NOMO-1 treated with DMSO at 0.1 percent for 48 hours (cell line): ENCODE measurements around the gene HGD.
A peak's percentile ranks its signal among the peaks of the same experiment; 100 is the strongest.
"Not testable (repeated sequence)": the region's sequence is repeated elsewhere in the genome, so short reads cannot be mapped to it uniquely, and the experiment has no call there.

Experiments used
- DNase-seq: peaks from one replicate; lab custom pipeline; 2025; ENCODE audit not compliant: unreplicated experiment; lab: John Stamatoyannopoulos, UW

Gene HGD, protein sequence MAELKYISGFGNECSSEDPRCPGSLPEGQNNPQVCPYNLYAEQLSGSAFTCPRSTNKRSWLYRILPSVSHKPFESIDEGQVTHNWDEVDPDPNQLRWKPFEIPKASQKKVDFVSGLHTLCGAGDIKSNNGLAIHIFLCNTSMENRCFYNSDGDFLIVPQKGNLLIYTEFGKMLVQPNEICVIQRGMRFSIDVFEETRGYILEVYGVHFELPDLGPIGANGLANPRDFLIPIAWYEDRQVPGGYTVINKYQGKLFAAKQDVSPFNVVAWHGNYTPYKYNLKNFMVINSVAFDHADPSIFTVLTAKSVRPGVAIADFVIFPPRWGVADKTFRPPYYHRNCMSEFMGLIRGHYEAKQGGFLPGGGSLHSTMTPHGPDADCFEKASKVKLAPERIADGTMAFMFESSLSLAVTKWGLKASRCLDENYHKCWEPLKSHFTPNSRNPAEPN

DNA sequence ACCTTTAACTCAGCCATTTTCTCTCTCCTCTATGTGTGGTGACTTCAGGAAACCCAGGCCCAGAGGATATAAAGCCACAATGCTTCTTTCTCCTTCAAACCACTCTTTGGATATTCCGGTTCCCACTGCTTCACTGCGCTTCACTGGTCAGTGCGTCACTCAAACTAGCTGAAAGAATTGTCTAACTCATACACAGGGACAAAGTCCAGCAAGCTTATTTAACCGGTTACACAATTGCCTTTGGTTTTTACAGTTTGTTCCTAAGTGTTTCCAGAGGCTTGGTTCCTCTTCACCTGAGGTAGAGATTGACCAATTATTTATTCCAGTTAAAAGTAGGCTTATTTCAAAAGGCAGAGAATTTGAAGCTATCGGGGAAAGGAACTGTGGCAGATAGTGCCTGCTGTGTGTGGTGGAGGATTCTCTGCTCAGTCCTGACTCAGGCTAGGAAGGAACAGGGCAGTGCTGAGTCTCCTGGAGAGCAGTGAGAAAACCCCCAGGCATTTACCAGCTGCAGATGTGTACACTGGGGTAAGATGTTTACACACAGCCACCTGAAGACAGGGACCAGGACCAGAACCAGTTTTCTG is at the start of gene HGD:
HGD (minus strand) TSS at position 145 of the 587 bp plus-strand sequence; CDS start at position 17, 128 bp downstream.
- peak; percentile 68 for DNase-seq

DNA sequence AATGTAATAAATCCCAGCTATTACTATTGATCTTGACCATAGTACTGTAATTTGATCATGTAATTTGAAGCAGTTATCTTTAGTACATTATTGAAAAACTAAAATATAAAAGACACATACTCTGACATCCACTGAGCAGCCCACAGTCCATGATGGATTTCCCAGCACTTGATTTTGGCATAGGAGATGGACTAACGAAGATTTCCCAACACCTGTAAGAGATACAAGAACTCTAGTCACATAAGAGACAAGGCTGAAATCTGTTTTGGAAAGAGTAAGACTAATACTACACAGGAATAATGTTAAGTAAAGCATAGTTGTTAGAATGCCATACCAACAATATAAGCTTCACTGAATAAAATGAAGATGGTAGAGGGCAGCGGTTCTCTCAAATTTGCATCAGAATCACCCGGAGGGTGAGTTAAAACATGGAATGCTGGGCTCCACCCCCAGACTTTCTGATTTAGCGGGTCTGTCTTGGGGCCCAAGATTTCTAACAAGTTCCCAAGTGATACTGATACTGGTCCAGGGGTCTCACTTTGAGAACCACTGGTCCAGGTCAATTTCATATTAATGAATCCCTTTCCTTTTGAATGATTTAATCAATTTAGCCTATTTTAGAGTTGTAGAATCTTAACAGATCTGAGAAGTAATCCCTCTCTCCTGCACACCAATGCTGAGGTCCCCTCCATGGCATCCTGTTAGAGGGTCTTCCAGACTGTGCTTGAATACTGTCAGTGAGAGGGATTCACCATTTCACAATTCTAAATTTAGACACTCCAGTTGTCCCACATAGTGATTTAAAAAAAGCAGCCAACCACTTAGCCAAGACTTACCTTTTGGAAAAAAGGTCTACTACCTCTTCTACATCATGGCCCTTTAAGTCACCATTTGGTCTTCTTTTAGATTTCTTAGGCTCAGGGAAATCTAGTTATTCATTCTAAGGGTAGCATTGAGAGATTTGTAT is 48.8 kb upstream of the HGD start:
- no peak for DNase-seq

DNA sequence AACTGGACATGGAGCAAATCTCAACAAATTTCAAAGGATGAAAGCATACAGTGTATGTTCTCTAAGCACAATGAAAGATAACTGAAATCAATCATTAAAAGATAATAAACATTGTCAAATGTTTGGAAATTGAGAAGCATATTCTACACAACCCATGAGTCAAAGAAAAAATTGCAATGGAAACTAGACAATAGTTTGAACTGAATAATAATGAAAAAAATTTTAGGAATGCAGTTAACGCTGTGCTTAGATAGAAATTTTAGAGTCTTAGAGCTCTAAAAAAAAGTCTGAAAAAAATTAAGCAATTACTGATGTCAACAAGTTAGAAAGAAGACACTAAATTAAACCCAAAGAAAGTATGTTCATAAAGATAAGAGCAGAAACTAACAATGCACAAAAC is 44.8 kb upstream of the HGD start:
- no peak for DNase-seq

DNA sequence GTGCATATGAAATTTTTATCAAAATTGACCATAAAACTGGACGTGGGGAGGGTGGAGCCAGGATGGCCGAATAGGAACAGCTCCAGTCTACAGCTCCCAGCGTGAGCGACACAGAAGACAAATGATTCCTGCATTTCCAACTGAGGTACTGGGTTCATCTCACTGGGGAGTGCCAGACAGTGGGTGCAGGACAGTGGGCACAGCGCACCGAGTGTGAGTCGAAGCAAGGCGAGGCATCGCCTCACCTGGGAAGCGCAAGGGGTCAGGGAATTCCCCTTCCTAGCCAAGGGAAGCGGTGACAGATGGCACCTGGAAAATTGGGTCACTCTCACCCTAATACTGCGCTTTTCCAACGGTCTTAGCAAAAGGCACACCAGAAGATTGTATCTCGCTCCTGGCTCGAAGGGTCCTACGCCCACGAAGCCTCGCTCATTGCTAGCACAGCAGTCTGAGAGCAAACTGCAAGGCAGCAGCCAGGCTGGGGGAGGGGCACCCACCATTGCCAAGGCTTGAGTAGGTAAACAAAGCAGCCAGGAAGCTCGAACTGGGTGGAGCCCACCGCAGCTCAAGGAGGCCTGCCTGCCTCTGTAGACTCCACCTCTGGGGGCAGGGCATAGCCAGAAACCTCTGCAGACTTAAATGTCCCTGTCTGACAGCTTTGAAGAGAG is 37.3 kb upstream of the HGD start:
- not testable (repeated sequence) for DNase-seq

DNA sequence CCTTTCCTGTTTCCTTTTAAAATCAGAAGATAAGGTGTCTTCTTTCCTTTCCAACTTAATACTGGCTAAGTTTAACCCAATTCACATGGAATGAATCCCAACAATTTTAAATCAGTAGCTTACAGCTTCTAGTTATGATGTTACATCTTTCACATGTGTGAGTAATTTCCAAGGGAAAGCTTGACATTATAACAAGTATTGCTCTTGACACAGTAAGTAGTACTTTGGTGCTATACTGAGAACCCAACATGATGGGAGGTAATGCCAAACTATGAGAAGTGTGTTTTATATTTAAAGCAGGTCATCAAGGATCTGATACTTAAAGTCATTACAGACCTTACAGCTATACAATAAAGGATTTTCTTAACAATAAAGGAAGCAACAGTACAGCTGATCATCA is 31.2 kb upstream of the HGD start:
- no peak for DNase-seq

DNA sequence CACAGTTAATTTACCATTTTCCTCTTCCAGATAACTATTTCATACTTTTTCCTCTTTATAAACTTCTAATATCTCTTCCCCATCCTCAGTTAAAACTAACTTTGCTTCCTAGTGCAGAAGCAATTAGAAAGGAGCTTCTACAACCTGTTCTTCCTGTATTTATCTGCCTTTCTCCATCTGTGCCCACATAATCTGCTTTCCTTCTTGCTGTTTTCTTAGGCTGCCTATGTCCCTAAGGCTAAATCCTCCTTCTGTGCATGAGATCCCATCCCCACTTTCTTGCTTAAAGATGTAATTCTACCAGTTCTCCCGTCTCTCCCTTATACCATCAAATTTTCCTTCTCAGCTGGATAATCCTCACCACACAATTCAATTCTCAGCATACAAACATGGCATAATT is 28.3 kb upstream of the HGD start:
- DNase-seq, result no peak

DNA sequence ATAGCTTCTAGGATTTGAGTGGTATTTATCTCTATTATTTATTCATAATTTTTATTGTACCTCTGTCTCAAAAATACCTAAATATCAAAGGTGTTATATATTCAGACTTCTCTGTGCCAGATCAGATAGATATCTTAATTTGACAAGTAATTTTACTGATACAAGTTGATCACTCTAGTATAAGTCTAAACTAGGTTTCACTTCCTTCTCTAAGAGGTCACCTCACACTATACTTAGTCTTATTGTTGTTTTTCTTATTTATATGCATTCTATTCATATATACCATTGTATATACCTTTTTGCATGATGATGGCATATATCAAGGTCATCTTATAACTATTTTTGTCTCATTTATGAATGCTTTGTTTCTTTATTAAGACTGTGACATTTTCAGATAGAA is 26.4 kb upstream of the HGD start:
- no peak for DNase-seq

DNA sequence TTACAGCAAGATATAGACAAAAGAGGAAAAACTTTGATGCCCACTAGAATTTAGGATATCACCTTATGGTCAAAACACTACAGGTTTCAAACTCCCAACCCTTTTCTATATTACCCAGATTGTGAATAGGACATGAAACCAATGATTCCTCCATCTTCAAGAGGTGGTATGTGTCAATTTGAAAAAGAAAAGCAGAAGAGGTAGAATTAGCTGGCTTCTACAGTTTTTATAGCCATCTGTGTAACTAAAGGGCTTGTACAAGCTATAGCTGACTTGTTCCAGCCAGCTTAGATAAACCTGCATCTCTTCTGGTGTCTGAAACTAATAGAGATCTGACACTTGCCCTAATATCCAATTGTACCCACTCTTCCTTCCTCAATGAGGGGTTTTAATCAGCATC is 24.9 kb upstream of the HGD start:
- no peak for DNase-seq

DNA sequence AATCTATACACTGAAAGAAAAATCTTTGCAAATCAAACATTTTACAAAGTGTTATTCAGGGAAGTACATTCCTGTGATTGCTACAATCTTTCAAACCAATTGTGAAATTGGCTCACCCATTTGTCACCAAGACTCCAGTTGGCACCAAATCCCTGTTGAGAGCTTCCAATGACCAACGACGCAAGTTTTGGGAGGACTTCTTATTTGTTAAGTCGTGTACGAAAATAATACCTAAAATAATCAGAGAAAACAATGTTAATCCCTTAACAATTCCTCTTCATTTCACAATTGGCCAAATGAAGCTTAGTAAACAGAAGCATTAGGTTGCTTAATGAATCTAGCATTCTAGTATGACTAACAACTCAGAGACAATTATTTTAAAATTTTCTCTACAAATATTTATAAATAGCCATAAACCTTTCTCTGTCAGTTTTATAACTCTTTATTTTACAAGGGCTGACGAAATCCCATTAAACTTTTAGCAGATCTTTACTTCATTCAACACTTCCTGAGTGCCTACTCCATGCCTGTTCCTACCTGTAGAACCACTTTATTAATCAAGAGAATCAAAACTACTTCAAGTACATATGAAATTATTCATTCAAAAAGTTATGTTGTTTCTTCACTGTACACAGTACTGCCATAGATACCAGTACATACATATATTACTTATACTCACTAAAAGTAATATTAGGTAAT is 24.0 kb upstream of the HGD start:
- no peak for DNase-seq

DNA sequence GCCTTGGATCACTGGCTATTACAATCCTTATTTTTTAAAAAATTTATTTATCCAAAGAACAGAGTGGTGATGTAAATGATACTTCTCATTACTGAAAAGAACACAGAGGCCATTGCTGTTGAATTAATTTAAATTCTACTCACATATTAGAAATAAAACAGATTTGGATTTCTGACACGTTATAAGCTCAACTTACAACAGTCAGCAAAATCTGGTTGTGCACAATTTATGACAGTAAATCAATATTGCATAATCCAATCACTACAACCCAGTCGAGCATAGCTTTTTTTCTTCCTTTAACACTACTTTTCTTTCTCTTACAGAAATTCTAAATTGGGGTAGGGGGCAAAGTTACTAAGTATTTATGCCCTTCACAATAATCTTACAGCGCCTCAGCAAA is 17.3 kb upstream of the HGD start:
- no peak for DNase-seq

DNA sequence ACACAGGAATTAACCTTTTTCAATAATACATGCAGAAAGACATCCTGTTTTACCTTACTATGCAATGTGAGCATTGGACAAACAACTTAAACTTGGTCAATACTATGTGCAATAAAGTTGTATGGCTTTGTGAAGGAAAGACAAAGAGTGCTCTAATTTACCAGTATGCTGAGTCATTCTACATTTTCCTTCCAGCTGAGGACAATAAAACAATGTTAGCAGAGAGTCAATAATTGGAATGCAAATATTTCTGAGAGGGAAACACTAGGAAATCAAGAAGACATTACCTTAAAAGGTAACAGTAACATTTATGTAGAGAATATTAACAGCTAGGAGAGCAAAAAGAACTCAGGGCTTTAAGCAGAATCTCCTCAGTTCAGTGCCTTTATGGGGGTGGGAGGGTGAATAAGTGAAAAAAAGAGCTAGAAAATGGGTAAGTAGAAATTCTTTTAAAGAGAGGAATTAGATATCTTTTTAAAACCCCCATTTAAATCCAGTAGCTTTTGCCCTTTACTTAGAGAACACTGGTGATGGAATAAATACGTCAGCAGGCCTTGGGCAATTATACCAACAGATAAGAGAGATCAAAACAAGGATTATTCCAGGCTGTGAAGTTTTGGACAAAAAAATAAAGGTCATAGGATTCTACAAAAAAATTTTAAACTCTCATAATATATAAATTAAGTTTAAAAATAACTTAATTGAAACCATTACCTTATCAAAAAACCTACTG is 11.6 kb upstream of the HGD start:
- no peak for DNase-seq

DNA sequence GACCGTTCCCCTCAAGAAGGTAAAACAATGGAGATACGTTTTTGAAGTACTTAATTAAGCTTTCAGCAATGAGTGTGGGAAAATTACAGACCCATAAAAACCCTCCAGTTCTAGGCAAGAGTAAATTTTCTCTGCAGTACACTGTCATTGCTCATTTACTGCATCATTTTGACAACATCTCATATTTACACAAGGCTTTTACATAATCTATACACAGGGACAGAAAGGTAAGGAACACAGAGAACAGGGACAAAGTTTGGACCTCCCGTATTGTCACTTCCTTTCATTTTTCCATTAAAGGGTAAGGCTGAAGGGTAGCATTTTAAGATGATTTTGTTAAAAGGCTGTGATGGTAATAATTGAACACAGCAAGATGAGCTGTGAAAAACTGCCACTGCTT is 7.4 kb upstream of the HGD start:
- no peak for DNase-seq

DNA sequence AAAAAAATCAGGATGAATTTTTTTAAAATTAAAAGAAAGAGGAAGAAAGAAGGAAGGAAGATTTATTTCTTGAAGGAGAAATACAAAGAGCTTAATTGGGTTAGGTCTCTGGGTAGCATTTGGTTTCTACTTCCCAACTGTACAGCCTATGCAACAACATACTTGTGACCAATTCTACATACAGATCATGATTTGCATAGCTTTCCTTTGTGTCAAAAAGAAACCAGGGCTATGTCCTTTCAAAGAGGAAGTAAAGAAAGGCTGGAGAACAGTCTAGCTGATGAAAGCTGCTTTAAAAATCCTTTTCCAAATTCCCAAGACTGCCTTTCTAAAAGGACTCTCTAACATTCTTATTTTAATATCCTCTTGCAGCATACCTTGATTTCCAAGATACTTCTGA is 6.1 kb upstream of the HGD start:
- peak; percentile 38 for DNase-seq

DNA sequence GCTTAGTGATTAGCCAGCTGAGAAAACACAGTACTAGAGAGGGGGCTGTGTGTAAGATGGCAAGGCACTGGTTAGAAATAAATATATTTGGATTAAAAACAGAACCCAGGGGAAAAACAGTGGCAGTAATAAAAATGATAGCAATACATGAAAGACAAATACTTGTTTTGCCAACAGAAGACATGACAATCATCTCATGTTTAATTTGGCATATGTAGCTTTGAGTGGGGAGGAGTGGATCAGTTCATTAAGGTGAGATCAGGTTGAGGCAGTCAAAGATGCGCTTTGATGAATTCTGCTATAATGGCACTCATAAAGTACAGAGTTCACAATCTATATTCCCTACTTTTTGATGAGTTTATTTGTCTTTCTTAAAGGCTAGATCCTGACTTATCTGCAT is 3.4 kb upstream of the HGD start:
- DNase-seq, result no peak

DNA sequence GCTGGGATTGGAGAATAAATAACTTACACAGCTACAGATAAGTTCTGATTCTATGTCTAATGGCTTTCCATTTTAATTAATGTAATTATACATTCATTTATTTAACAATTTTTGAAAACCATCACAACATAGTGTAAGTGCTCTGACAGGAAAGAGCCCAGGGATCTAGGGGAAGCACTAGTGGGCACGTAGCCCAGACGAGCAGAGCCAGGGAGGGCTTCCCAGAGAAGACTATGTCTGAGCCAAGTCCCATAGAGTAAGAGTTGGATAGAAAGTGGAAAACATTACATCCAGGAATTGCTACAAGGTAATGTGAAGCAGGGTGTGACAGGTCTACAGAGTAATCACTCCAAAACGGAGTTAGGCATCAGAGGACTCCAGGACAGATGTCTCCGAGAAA is 2.9 kb upstream of the HGD start:
- DNase-seq, result no peak

DNA sequence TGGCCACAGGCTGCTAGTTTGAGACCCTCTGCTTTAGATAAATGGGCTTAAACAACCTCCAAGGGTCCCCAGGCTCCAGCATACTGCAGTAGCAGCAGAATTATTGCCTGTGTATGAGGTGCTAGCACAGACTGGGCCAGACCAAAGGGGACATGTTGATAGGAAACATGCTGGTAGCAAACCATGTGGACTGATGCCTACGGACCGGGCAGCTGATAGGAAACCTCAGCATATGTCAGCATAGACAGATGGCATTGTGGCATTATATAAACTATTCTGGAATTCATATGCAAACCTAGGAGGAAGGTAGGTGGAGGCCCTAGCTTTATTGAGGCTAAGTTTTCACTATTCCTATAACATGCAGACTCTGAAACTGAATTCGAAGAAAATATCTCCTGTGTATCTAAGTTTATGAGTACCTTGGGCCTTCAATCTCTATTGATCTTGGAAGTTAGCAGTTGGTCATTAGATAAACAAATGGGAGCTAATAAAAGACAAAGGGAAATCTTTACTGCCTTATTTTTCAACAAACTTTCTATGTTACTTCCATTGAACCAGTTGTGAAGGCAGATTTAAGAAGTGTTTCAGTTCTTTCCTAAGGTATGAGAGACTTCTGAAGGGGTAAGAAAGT is 1.7 kb upstream of the HGD start:
- no peak for DNase-seq

DNA sequence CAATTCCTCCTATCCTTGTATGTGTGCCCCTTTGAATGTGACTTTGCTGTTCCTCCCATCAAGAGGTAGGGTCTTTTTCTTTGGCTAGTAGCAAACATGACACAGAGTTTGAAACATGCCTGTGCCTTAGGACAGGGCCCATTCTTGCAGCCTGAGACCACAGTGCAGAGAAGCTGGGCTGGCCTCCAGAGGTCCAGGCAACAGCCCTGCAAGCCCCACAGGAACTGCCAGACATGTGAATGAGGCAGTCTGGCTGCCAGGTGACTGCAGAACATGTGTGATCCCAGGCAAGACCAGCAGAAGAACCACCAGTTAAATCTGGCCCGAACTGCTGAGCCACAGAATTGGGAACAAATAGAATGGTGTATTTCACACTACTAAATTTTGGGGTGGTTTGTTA is 1.2 kb upstream of the HGD start:
- DNase-seq, result no peak

DNA sequence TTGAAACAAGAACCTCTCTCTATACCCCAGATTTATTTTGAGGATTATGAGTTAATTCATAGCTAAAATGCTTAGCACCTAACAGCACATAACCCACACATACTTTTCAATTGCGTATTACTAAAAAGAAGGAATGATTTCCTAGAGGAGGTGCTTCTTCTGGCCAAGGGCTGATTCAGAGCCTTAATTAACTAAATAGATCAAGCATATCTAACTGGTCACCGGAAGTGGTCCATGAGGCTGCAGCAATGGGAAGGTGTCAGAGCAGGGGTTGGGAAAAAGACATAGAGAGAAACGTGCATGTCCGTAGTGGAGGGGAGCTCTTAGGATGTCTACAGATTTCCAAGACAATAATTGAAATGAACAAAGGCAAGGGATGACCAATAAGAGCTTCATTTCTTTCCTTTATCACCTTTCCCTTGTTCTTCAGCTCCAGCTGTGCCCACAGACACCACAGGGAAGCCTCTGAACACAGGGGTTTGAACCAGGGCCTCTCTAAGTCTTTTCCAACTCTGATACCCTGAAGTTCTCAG is 467 bp downstream of the HGD start:
- no peak for DNase-seq

DNA sequence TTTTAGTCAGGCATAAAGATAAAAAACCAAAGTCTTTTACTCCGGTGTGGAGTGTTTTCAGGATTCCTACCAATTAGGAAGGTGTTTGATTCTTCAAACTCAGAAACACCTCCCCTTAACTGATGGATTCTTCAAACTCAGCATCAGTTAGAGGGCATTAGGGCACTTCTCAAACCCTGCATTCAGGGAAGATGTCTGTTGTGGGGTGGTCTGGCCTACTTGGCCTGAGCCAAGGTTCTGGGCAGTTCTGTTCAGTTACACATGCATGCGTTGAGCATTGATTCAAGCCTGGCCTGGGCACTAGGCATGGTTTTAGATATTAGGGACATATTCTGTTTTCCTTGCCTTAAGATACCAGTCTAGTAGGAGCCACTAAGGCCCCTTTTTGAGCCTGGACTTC is 1.0 kb downstream of the HGD start:
- no peak for DNase-seq
